Activated CD8-positive, alpha-beta T cell treated with anti-CD3 and anti-CD28 coated beads for 36 hours (primary cell): ENCODE measurements around the gene SDR42E1. TPM values are rescaled to one million over a fixed set of nuclear protein-coding genes. Genes with fewer than 3 reads are reported as not detected.
A peak's percentile ranks its signal among the peaks of the same experiment; 100 is the strongest.

Experiments
- ATAC-seq: fragments of 200-7000 bp; cut with Tn5 transposase; one replicate; pipeline ENCODE4 v1.10.0; 2021; ENCODE audit warnings: mild to moderate bottlenecking, moderate library complexity
- CTCF ChIA-PET: fragments of 350-600 bp; sonication (Branson Sonifier 250); formaldehyde crosslinking; loops from one replicate; lab custom pipeline; 2021; ENCODE audit warnings: antibody characterized with exemption; lab: Charles Lee
- POLR2A ChIA-PET: fragments of 350-600 bp; sonication (Branson Sonifier 250); formaldehyde crosslinking; loops from one replicate; lab custom pipeline; 2021; ENCODE audit warnings: antibody characterized with exemption; lab: Charles Lee
- DNase-seq: peaks from one replicate; pipeline ENCODE4 v3.0.0-alpha.2; 2020
- H3K27ac Mint-ChIP-seq: one replicate; pipeline ENCODE4 v1.8.0; 2021; ENCODE audit warnings: mild to moderate bottlenecking, mixed read lengths
- H3K27me3 Mint-ChIP-seq: one replicate; pipeline ENCODE4 v1.8.0; 2021; ENCODE audit warnings: mixed read lengths
- H3K36me3 Mint-ChIP-seq: one replicate; pipeline ENCODE4 v1.8.0; 2021; ENCODE audit warnings: low read depth, mixed read lengths
- H3K4me1 Mint-ChIP-seq: one replicate; pipeline ENCODE4 v1.8.0; 2021; ENCODE audit warnings: low read depth, mixed read lengths
- H3K4me3 Mint-ChIP-seq: one replicate; pipeline ENCODE4 v1.8.0; 2021; ENCODE audit warnings: mild to moderate bottlenecking, moderate library complexity, mixed read lengths
- H3K9me3 Mint-ChIP-seq: one replicate; pipeline ENCODE4 v1.8.0; 2021; ENCODE audit warnings: mixed read lengths
- intact Hi-C: fragments of 100-400 bp; cut with micrococcal nuclease; formaldehyde crosslinking; loops from one replicate; pipeline ENCODE4 v1.10.0; 2022
- total RNA-seq, 2 experiments: library from RNA; stranded (reverse); gene quantifications; one replicate each; pipeline ENCODE4 v1.2.3, GENCODE V29; 2021
- TF ChIP-seq, protein P1 (sequence below): fragments of 200-600 bp; IDR thresholded peaks from one replicate; pipeline ENCODE4 v1.8.0; 2022; ENCODE audit warnings: antibody characterized with exemption, mild to moderate bottlenecking

SDR42E1 gene
- total RNA-seq, 2 experiments from 2014 or later = 7.1 to 9.2 TPM

DNA sequence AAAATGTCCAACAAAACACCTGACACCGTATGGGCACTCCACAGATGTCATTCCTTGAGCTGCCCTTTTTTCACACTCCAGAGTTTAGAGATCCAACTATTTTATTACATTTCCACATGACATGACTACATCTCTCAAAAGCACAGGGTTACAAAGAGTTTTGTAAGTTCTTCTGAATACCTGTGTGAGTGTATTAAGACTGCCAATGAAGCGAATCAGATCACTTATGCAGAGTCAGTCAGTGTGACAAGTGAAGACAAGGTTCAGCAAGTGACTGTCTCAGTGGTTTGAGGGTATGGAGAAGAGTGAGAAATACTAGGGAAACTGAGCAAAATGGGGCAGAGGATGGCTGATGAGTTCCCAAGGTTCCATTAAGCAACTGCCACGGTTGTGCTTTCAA, 8.4 kb downstream of the SDR42E1 start:
- DNase-seq = no peak
- H3K4me1 Mint-ChIP-seq = no peaks in the 10 kb centered on the region
- ChIA-PET POLR2A (no interaction called here), CTCF (no interaction called here)
- peaks cover 28% of the 10 kb centered on the region for H3K36me3 Mint-ChIP-seq
- intact Hi-C loops = no loop called here
- H3K4me3 Mint-ChIP-seq = no peak overlapping the region
- no peaks in the 10 kb centered on the region for H3K27me3 Mint-ChIP-seq
- no peaks in the 10 kb centered on the region for H3K9me3 Mint-ChIP-seq
- H3K27ac Mint-ChIP-seq = no peak overlapping the region
- ATAC-seq = no peak
- TF ChIP-seq, protein P1, sequence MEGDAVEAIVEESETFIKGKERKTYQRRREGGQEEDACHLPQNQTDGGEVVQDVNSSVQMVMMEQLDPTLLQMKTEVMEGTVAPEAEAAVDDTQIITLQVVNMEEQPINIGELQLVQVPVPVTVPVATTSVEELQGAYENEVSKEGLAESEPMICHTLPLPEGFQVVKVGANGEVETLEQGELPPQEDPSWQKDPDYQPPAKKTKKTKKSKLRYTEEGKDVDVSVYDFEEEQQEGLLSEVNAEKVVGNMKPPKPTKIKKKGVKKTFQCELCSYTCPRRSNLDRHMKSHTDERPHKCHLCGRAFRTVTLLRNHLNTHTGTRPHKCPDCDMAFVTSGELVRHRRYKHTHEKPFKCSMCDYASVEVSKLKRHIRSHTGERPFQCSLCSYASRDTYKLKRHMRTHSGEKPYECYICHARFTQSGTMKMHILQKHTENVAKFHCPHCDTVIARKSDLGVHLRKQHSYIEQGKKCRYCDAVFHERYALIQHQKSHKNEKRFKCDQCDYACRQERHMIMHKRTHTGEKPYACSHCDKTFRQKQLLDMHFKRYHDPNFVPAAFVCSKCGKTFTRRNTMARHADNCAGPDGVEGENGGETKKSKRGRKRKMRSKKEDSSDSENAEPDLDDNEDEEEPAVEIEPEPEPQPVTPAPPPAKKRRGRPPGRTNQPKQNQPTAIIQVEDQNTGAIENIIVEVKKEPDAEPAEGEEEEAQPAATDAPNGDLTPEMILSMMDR = no peak

DNA sequence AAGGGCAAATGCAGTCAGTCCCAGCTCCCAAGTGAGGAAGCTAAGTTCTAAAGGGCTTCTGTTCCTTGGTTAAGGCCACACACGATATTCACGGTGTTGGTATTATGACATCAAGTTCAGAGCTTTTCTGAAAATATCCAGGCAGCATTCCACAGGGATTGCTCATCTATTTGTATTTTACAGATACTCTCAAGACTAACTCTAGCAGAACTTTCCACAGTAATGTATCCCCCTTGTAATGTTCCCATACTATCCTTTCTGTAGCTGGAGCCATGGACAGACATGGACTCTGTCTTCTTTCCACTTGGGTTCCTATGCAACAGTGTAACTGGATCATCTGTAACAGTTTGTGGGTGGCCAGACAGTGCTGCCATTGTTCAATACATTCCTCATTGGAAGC, 13.5 kb downstream of the SDR42E1 start:
- Mint-ChIP-seq H3K27me3 (no peaks in the 10 kb centered on the region), H3K27ac (no peak overlapping the region), H3K4me1 (peaks cover 4% of the 10 kb centered on the region), H3K9me3 (no peaks in the 10 kb centered on the region), H3K36me3 (peaks cover 14% of the 10 kb centered on the region), H3K4me3 (no peak overlapping the region)
- TF ChIP-seq, protein P1 = no peak
- intact Hi-C loops = no loop called here
- DNase-seq (no peak), ATAC-seq (no peak)
- ChIA-PET CTCF (interaction anchor here (1.2 to 1.3 kb wide), 2 partner anchors 55 to 63 kb away, joined by 3 to 4 read pairs; no protein-coding TSS in a partner anchor), POLR2A (no interaction called here)

DNA sequence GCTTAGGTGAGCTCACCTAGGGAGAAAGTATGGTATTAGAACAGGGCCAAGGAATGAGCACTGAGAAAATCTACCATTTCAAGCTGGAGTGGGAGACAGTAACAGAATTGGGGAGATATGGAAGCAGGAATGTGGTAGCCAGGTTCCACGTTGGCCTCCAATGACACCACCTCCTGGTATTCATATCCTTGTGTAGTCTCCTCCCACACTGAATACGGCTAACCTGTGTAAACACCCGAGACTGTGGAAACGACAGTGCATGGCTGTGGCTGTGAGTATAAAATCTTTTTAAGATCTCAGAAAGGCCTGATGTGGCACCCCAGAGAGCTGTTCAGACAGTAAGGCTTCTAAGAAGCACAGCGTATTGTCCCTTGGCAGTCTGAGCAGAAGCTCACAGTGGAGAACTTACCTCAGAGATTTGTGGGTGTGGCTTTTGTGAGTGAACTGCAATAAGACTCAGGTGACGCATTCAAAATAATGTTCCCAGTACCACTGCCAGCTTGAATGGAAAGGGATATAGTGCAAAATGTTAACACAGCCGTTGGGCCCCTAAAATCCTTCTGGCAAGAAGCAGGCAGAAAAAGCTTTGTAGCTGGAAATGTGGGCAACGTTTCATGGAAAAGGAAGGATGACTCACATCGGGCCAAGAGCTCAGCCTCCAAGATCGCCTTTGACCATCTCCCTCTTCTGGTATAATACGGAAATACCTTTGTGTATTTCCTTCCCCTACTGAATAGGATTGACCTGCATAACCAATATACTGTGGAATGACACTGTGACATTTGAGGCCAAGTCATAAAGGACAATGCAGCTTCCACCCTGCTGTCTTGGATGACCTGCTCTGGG, 14.4 kb downstream of the SDR42E1 start:
- DNase-seq (no peak), ATAC-seq (peak; percentile 30)
- CTCF ChIA-PET = interaction anchor here (0.7 to 1.3 kb wide), 4 partner anchors 54 to 111 kb away, joined by 3 to 4 read pairs (median 4); no protein-coding TSS in a partner anchor
- intact Hi-C loops = no loop called here
- peaks cover 4% of the 10 kb centered on the region for H3K4me1 Mint-ChIP-seq
- TF ChIP-seq, protein P1 = no peak
- no peaks in the 10 kb centered on the region for H3K27me3 Mint-ChIP-seq
- peaks cover 14% of the 10 kb centered on the region for H3K36me3 Mint-ChIP-seq
- POLR2A ChIA-PET = no interaction called here
- no peak overlapping the region for H3K27ac Mint-ChIP-seq
- H3K4me3 Mint-ChIP-seq = no peak overlapping the region
- H3K9me3 Mint-ChIP-seq = no peaks in the 10 kb centered on the region

DNA sequence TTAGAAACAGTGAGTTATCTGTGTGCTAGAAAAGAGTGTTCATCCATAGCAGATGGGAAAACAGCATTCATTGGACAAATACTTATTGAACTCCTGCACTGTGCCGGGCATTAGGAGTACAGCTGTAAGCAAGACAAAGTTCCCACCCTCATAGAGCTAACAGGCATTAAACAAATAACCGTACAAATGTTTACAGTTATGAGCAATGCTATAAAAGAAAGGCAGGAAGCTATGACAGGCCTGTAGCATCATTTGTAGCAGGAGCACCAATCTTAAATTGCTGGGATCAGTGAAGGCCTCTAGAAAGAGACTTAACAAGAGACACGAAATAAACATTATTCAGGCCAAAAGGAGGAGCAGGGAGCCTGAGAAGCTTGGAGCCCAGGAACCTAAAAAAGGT, 15.6 kb downstream of the SDR42E1 start:
- H3K4me1 Mint-ChIP-seq = peaks cover 4% of the 10 kb centered on the region
- no peak overlapping the region for H3K4me3 Mint-ChIP-seq
- no peaks in the 10 kb centered on the region for H3K27me3 Mint-ChIP-seq
- CTCF ChIA-PET = no interaction called here
- H3K27ac Mint-ChIP-seq = no peak overlapping the region
- intact Hi-C loops = no loop called here
- H3K36me3 Mint-ChIP-seq = peaks cover 14% of the 10 kb centered on the region
- DNase-seq = no peak
- TF ChIP-seq, protein P1 = no peak
- POLR2A ChIA-PET = no interaction called here
- ATAC-seq = no peak
- no peaks in the 10 kb centered on the region for H3K9me3 Mint-ChIP-seq

DNA sequence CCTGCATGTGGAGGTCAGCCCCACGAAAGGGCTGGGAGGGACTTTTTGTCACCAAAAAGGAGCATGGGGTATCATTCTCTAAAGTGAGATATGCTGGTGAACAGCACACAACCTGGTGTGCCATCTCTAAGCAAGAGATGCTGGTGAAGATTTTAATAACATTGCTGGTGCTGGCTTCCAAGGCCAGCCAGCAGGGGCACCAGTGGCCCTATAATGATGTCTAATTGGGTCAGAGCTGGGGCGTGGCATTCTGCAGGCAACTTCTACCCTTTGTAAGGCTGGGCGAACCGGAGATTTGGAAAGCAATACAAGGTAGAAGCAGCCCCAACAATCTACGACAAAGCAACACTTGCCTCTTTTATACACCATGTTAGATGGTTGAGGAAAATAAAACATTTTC, 16.8 kb downstream of the SDR42E1 start:
- DNase-seq (peak; percentile 20), ATAC-seq (no peak)
- no peaks in the 10 kb centered on the region for H3K9me3 Mint-ChIP-seq
- TF ChIP-seq, protein P1 = peak; percentile 31
- H3K4me3 Mint-ChIP-seq = no peak overlapping the region
- H3K27ac Mint-ChIP-seq = no peak overlapping the region
- no peaks in the 10 kb centered on the region for H3K27me3 Mint-ChIP-seq
- ChIA-PET POLR2A (no interaction called here), CTCF (no interaction called here)
- intact Hi-C loops = no loop called here
- peaks cover 4% of the 10 kb centered on the region for H3K4me1 Mint-ChIP-seq
- peaks cover 10% of the 10 kb centered on the region for H3K36me3 Mint-ChIP-seq
